GM12891 (cell line): ENCODE data around the gene MTMR4.

Experiments used
- POLR2A ChIP-seq: IDR thresholded peaks from 2 replicates; pipeline ENCODE4 v1.6.1; 2011; ENCODE audit warnings: low read depth, low read length, control low read depth
- POLR2AphosphoS5 ChIP-seq: IDR thresholded peaks from 2 replicates; pipeline ENCODE4 v1.6.1; 2011; ENCODE audit warnings: low read depth, low read length, control low read depth
- SPI1 ChIP-seq: IDR thresholded peaks from 2 replicates; pipeline ENCODE4 v1.6.1; 2011; ENCODE audit warnings: low read depth, low read length, control low read depth

- TF ChIP-seq POLR2A (no peak), POLR2AphosphoS5 (no peak), SPI1 (peak; percentile 16; the same call in 1 of the 2 replicates)
Observed at GRCh38 chr17:58510075-58510474, 4.4 kb downstream of the MTMR4 start.
